KMS-11 (cell line): Measurements from ENCODE around the gene CMTM7.

Source experiments
- H2AFZ ChIP-seq: fragments of 200-600 bp; sonication (generic); 2 replicates; pipeline ENCODE4 v1.6.1; 2016; ENCODE audit warnings: antibody characterized with exemption, mixed run types, low read depth
- H3K27ac ChIP-seq: fragments of 200-600 bp; sonication (generic); 2 replicates; pipeline ENCODE4 v1.6.1; 2016; ENCODE audit warnings: mild to moderate bottlenecking, mixed run types
- H3K27me3 ChIP-seq: fragments of 200-600 bp; sonication (generic); 2 replicates; pipeline ENCODE4 v1.6.1; 2017; ENCODE audit warnings: mild to moderate bottlenecking, low read depth, mixed run types, moderate library complexity; ENCODE audit not compliant: insufficient read depth
- H3K36me3 ChIP-seq: fragments of 200-600 bp; sonication (generic); 2 replicates; pipeline ENCODE4 v1.6.1; 2017; ENCODE audit warnings: mild to moderate bottlenecking, mixed run types; ENCODE audit not compliant: insufficient read depth
- H3K4me1 ChIP-seq: fragments of 200-600 bp; sonication (generic); 2 replicates; pipeline ENCODE4 v1.6.1; 2016; ENCODE audit warnings: mild to moderate bottlenecking, low read depth, mixed run types; ENCODE audit not compliant: poor library complexity, severe bottlenecking
- H3K4me2 ChIP-seq: fragments of 200-600 bp; sonication (generic); 2 replicates; pipeline ENCODE4 v1.7.0; 2016; ENCODE audit warnings: mild to moderate bottlenecking, mixed run types
- H3K4me3 ChIP-seq: fragments of 200-600 bp; sonication (generic); IDR thresholded peaks from 2 replicates; pipeline ENCODE4 v1.6.1; 2017; ENCODE audit warnings: low read depth, low read length, mixed read lengths; ENCODE audit not compliant: insufficient read depth
- H3K79me2 ChIP-seq: fragments of 200-600 bp; sonication (generic); 2 replicates; pipeline ENCODE4 v1.6.1; 2016; ENCODE audit warnings: low read depth, mixed run types; ENCODE audit not compliant: insufficient read depth
- H3K9ac ChIP-seq: fragments of 200-600 bp; sonication (generic); 2 replicates; pipeline ENCODE4 v1.6.1; 2016; ENCODE audit warnings: mild to moderate bottlenecking, mixed run types
- H4K20me1 ChIP-seq: fragments of 200-600 bp; sonication (generic); 2 replicates; pipeline ENCODE4 v1.6.1; 2016; ENCODE audit warnings: mild to moderate bottlenecking, mixed run types; ENCODE audit not compliant: insufficient read depth
- CTCF ChIP-seq: fragments of 200-600 bp; sonication (generic); conservative IDR thresholded peaks from 2 replicates; pipeline ENCODE4 v1.6.1; 2017; ENCODE audit warnings: low read depth, mild to moderate bottlenecking, antibody characterized with exemption, low read length, moderate library complexity, mixed read lengths

CMTM7 gene

GRCh38 chr3:32405155-32405554 lies 13.5 kb downstream of the CMTM7 start:
- peaks cover 32% of the 10 kb centered on the region for H3K4me1 ChIP-seq
- H4K20me1 ChIP-seq, result no peaks in the 10 kb centered on the region
- H3K4me3 ChIP-seq, result no peak overlapping the region
- no peak for TF ChIP-seq CTCF
- peaks cover 59% of the 10 kb centered on the region for H3K79me2 ChIP-seq
- no peaks in the 10 kb centered on the region for H3K27me3 ChIP-seq
- H2AFZ ChIP-seq, result no peak overlapping the region
- no peak overlapping the region for H3K9ac ChIP-seq
- no peak overlapping the region for H3K27ac ChIP-seq
- H3K36me3 ChIP-seq, result no peaks in the 10 kb centered on the region
- no peak overlapping the region for H3K4me2 ChIP-seq

- Histone ChIP-seq H3K27ac (no peak overlapping the region), H3K4me2 (no peak overlapping the region), H3K79me2 (peaks cover 53% of the 10 kb centered on the region), H3K9ac (no peak overlapping the region), H3K27me3 (no peaks in the 10 kb centered on the region), H3K4me3 (no peak overlapping the region), H4K20me1 (no peaks in the 10 kb centered on the region), H3K36me3 (no peaks in the 10 kb centered on the region), H3K4me1 (peaks cover 32% of the 10 kb centered on the region), H2AFZ (no peak overlapping the region)
- TF ChIP-seq CTCF, result no peak
Observed at GRCh38 chr3:32405711-32406323, 14.2 kb downstream of the CMTM7 start.

GRCh38 chr3:32406486-32407408 lies 15.1 kb downstream of the CMTM7 start:
- H3K9ac ChIP-seq, result no peak overlapping the region
- H3K36me3 ChIP-seq, result no peaks in the 10 kb centered on the region
- H3K79me2 ChIP-seq, result peaks cover 44% of the 10 kb centered on the region
- no peak for TF ChIP-seq CTCF
- H4K20me1 ChIP-seq, result no peaks in the 10 kb centered on the region
- H3K4me3 ChIP-seq, result no peak overlapping the region
- H3K27ac ChIP-seq, result no peak overlapping the region
- H2AFZ ChIP-seq, result no peak overlapping the region
- no peak overlapping the region for H3K4me2 ChIP-seq
- peaks cover 30% of the 10 kb centered on the region for H3K4me1 ChIP-seq
- no peaks in the 10 kb centered on the region for H3K27me3 ChIP-seq

- no peak overlapping the region for H3K4me2 ChIP-seq
- no peak overlapping the region for H3K4me3 ChIP-seq
- H3K9ac ChIP-seq, result no peak overlapping the region
- no peak overlapping the region for H2AFZ ChIP-seq
- H3K79me2 ChIP-seq, result peaks cover 19% of the 10 kb centered on the region; the same call in 1 of the 2 replicates
- no peaks in the 10 kb centered on the region for H3K27me3 ChIP-seq
- no peaks in the 10 kb centered on the region for H3K36me3 ChIP-seq
- no peak for TF ChIP-seq CTCF
- H4K20me1 ChIP-seq, result no peaks in the 10 kb centered on the region
- peaks cover 27% of the 10 kb centered on the region for H3K4me1 ChIP-seq
- H3K27ac ChIP-seq, result no peak overlapping the region
Observed at GRCh38 chr3:32410367-32411246, 19.0 kb downstream of the CMTM7 start.
